ENCODE measurements around the gene ADI1.

DNA sequence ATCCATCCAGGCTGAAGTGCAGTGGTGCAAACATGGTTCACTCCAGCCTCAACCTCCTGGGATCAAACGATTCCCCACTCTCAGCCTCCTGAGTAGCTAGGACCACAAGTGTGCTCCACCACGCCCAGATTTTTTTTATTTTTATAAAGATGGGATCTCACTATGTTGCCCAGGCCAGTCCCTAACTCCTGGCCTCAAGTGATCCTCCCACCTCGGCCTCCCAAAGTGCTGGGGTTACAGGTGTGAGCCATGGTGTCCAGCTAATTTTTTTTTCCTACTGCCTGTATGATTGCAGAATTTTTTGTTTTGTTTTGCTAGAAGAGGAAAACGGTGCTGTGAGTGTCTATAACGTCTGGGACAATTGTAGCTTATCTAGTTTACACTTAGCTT, 38.3 kb downstream of the ADI1 start:
- TF ChIP-seq, protein P1, sequence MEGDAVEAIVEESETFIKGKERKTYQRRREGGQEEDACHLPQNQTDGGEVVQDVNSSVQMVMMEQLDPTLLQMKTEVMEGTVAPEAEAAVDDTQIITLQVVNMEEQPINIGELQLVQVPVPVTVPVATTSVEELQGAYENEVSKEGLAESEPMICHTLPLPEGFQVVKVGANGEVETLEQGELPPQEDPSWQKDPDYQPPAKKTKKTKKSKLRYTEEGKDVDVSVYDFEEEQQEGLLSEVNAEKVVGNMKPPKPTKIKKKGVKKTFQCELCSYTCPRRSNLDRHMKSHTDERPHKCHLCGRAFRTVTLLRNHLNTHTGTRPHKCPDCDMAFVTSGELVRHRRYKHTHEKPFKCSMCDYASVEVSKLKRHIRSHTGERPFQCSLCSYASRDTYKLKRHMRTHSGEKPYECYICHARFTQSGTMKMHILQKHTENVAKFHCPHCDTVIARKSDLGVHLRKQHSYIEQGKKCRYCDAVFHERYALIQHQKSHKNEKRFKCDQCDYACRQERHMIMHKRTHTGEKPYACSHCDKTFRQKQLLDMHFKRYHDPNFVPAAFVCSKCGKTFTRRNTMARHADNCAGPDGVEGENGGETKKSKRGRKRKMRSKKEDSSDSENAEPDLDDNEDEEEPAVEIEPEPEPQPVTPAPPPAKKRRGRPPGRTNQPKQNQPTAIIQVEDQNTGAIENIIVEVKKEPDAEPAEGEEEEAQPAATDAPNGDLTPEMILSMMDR (IDR thresholded peaks at IDR 0.05), result no peak
- TF ChIP-seq ZFX (IDR thresholded peaks at IDR 0.05; ENCODE audit: borderline replicate concordance), result no peak

Measured in 22Rv1 (cell line).